ENCODE results near the gene ZNF317. TPM values are rescaled to one million over a fixed set of nuclear protein-coding genes. Genes with fewer than 3 reads are reported as not detected.

Gene ZNF317
- total and polyA plus RNA-seq, 9 of the 15 experiments (the other 6 are each of a cell fraction or from before 2014, with no cell fraction given) = 17.3 to 43.2 (median 34.8) TPM

GRCh38 chr19:9140159-9140874 lies at the start of gene ZNF317 (continued):
- TF ChIP-seq CUX1 (CRISPR knock-in tag; IDR thresholded peaks at IDR 0.05) (no peak), NKRF (IDR thresholded peaks at IDR 0.05; ENCODE audit: borderline replicate concordance) (peak; percentile 85; the same call in 1 of the 2 replicates), PHB2 (IDR thresholded peaks at IDR 0.05; ENCODE audit: low read depth) (no peak), ELF4 (CRISPR knock-in tag; IDR thresholded peaks at IDR 0.05) (peak; percentile 98), ZNF140 (CRISPR knock-in tag; IDR thresholded peaks at IDR 0.05) (no peak), MBD2 (IDR thresholded peaks at IDR 0.05; ENCODE audit: borderline replicate concordance, low read depth) (peak; percentile 90), EHMT2 (IDR thresholded peaks at IDR 0.05) (no peak)
- TF ChIP-seq, protein P1, sequence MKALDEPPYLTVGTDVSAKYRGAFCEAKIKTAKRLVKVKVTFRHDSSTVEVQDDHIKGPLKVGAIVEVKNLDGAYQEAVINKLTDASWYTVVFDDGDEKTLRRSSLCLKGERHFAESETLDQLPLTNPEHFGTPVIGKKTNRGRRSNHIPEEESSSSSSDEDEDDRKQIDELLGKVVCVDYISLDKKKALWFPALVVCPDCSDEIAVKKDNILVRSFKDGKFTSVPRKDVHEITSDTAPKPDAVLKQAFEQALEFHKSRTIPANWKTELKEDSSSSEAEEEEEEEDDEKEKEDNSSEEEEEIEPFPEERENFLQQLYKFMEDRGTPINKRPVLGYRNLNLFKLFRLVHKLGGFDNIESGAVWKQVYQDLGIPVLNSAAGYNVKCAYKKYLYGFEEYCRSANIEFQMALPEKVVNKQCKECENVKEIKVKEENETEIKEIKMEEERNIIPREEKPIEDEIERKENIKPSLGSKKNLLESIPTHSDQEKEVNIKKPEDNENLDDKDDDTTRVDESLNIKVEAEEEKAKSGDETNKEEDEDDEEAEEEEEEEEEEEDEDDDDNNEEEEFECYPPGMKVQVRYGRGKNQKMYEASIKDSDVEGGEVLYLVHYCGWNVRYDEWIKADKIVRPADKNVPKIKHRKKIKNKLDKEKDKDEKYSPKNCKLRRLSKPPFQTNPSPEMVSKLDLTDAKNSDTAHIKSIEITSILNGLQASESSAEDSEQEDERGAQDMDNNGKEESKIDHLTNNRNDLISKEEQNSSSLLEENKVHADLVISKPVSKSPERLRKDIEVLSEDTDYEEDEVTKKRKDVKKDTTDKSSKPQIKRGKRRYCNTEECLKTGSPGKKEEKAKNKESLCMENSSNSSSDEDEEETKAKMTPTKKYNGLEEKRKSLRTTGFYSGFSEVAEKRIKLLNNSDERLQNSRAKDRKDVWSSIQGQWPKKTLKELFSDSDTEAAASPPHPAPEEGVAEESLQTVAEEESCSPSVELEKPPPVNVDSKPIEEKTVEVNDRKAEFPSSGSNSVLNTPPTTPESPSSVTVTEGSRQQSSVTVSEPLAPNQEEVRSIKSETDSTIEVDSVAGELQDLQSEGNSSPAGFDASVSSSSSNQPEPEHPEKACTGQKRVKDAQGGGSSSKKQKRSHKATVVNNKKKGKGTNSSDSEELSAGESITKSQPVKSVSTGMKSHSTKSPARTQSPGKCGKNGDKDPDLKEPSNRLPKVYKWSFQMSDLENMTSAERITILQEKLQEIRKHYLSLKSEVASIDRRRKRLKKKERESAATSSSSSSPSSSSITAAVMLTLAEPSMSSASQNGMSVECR (CRISPR knock-in tag; IDR thresholded peaks at IDR 0.05) = peak; percentile 86; the same call in 1 of the 2 replicates
- TF ChIP-seq, protein P2, sequence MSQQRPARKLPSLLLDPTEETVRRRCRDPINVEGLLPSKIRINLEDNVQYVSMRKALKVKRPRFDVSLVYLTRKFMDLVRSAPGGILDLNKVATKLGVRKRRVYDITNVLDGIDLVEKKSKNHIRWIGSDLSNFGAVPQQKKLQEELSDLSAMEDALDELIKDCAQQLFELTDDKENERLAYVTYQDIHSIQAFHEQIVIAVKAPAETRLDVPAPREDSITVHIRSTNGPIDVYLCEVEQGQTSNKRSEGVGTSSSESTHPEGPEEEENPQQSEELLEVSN (IDR thresholded peaks at IDR 0.05; ENCODE audit: borderline replicate concordance in 1 of 2, extremely low read depth in 1 of 2, insufficient read depth in 1 of 2, insufficient read length in 1 of 2, low read depth in 1 of 2, low read length in 1 of 2, poor library complexity in 1 of 2, severe bottlenecking in 1 of 2) = peak; percentile 50 to 77
- TF ChIP-seq, protein P3, sequence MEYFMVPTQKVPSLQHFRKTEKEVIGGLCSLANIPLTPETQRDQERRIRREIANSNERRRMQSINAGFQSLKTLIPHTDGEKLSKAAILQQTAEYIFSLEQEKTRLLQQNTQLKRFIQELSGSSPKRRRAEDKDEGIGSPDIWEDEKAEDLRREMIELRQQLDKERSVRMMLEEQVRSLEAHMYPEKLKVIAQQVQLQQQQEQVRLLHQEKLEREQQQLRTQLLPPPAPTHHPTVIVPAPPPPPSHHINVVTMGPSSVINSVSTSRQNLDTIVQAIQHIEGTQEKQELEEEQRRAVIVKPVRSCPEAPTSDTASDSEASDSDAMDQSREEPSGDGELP (CRISPR knock-in tag; IDR thresholded peaks at IDR 0.05; ENCODE audit: borderline replicate concordance) = peak; percentile 58; the same call in 1 of the 2 replicates
